HG03354 (cell line): Measurements from ENCODE around the gene SPATA31C2.
"Not testable (repeated sequence)": the region's sequence is repeated elsewhere in the genome, so short reads cannot be mapped to it uniquely, and the experiment has no call there.

Experiments
- ATAC-seq: cut with Tn5 transposase; IDR thresholded peaks from one replicate; pipeline ENCODE4 v1.9.1; 2021; ENCODE audit warnings: mild to moderate bottlenecking; ENCODE audit not compliant: unreplicated experiment, poor library complexity, severe bottlenecking

Gene SPATA31C2

DNA sequence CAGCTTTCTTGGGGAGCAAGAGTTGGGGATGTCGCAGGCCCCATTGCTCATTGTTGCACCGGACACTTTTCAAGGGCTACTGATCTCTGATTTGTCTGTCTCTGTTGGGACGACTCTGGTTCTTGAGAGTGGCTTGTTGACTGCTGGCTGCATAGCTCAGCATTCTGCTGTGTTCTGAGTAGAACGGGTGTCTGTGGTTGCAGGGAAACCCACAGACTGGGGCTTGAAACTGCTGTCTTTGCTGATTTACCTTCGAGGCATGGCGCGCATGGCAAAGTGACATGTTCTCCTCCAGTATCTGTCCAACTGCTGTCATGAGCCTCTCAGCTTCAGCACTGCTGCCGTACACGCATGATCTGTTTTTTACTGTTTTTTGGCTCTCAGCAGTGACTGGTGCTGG, 8.7 kb downstream of the SPATA31C2 start:
- ATAC-seq = not testable (repeated sequence)

DNA sequence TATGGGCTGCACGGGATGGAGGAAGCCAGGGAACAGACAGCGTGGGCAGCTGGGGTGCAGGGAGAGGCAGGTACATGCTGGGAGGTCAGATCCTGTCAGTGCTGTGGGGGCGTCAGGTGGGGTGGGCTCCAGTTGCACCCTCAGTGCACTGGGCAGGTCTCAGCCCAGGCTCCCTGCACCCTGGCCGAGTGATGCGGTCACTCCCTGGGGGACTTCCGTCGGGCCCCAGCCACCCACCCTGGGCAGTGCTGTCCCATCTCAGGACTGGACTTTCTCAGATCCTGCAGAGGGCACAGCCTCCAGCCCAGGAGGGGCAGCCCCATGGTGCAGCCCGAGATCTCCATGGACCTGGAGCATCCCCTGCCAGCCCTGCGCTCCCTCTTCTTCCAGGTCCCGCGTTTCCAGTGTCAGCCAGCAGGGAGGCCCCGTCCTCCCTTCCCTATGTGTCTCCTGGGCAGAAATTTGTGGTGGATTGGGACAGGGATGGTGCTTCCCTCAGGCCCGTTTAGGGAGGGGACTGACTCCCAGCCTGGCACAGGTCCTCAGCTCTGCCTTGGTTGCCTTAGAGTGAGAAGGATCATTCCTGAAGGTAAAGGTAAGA, 10.5 kb downstream of the SPATA31C2 start:
- ATAC-seq = not testable (repeated sequence)

DNA sequence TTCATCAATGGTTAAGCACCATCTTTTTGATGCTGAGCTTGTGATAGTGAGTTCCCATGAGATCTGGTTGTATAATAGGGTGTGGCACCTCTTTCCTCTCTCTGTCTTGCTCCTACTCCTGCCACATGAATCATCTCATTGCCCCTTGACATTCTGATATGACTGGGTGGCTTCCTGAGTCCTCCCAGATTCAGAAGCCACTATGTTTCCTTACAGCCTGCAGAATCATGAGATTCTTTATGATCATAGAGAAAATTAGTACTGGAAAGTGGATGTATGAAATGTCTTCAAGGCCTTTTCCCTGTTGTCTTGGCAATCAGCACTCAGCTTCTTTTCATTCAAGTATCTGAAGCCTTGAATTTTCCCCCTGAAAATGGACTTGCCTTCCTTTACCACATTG, 14.9 kb downstream of the SPATA31C2 start:
- not testable (repeated sequence) for ATAC-seq

DNA sequence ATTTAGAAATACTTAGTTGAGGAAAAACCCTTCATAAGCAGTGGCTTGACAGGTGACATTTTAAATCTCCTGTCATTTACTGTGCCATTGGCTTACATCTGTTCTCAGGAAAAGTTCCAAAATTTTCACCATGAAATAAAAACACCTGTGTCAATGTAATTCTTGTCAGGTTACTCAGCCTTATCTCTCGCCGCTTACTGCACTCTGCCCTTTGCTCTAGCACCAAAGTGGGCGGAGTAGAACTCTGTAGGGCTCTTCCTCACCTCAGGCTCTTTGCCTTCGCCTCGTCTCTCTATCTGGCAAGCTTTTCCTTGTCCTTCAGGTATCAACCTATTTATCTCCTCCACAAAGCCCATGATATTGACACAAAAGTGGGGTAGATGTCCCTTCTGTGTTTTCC, 20.2 kb downstream of the SPATA31C2 start:
- not testable (repeated sequence) for ATAC-seq

DNA sequence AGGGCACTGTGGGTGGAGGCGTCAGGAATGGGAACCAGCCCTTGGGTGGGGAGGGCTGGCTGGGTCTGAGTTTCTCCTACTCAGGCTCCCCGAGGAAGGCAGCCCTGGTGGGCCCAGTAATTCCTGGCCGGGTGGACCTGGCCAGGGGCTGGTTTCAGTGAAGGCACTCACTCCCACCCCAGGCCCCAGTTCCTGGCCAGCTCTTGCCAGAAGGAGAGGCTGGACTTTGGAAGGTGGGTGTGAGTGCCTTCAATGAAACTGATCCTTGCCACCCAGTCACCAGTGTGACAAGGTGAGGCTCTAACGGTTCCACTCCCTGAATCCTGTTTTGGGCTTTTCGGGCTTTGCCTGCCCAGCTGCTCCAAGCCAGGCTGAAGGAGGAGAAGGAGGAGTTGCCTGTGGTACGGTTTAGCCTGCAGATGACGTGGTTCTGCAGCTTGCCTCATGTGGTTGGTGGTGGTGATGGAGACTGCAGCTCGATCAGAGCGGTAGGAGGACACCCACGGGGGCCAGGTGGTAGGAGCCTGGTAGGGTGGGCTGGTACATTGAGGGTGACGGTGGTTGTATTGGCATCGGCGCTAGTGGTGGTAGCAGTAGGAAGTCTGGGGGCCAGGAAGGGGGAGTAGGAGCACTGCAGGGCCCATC, 23.2 kb downstream of the SPATA31C2 start:
- not testable (repeated sequence) for ATAC-seq

DNA sequence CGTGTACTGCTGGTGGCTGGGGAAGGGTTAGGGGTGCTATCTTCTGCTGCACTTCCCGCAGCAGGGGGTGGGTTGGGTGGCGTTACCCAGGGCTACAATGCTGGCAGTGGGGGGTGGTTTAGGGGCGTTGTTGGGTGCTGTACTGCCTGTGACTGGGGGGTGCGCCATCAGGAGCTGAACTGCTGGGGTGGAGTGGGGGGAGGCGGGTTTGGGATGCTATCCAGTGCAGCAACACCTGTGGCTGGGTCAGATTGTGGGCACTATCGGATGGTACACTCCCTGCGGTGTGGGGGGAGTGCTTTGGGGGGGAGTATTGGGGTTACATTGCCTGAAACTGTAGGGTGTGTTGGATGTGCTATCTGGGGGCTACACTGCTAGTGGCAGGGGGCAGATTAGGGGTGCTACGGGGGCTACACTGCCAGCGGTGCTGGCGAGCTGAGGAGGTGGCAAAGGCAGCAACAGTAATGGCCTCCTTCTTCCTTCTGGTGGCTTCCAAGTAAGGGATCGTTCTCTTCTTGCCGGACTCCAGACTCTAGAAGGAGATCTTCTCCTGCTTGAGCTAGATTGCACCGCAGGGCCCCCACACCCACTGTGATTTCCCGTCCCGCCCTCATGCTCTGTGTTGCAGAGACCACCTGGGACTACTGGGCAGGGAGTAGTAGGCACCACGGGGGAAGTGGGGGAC, 23.9 kb downstream of the SPATA31C2 start:
- ATAC-seq = not testable (repeated sequence)

DNA sequence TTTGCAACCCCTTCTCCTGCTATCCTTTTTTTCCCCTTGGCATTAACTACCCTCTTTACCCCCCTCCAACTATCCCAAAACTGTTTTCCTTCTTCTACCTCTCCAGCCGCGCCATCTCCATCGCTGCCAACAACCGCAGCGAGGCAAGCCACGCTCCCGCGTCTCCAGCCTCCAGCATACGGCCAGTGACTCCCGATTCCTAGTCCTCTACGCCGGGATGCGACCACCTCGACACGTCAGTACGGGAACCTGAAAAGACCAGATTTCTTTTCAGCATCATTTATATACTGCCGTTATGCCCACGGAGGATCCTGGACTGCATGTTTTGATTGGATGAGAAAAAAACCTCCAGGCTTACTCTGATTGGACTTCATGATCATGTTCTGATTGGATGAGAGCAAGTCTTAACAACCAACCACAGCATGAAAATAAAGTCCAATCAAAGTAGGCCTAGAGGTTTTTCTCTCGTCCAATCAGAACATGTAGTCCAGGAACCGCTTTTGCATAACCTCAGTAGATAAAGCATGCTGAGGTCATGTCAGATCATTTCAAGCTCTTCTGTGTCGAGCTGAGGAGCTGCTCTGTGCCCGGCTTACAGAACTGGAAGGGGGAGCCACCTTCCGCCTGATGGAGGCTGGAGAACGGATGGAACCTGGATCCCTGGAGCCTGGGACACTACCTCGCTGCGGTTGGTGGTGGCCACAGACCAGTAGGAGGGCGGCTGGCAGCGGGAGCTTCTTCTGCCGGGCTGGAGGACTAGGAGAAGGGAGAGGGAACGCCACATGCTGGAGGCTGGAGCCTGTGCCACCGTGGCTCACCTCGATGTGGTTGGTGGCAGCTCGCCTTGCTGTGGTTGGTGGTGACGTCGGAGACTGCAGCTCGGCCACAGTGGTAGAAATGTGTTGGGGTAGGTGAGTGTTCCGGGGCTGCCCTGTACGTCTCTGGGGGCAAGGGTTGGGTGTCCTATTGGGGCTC, 24.8 kb downstream of the SPATA31C2 start:
- ATAC-seq = not testable (repeated sequence)

DNA sequence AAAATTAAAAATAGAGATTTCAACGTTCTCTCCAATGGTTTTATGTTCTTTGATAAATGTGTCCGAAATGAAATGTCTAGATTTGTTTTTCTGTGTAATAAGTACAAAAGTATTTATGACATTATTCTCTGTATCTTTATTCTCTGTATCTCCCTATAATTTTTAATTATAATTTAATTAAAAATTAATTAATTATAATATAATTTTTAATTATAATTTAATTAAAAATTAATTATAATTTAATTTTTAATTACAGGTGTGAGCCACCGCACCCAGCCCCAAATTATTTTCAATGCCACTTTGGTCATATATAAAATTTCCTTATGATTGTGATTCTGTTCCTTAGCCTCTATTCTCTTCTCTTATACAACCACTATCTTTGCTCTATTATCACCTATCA, 28.2 kb downstream of the SPATA31C2 start:
- ATAC-seq = no peak

DNA sequence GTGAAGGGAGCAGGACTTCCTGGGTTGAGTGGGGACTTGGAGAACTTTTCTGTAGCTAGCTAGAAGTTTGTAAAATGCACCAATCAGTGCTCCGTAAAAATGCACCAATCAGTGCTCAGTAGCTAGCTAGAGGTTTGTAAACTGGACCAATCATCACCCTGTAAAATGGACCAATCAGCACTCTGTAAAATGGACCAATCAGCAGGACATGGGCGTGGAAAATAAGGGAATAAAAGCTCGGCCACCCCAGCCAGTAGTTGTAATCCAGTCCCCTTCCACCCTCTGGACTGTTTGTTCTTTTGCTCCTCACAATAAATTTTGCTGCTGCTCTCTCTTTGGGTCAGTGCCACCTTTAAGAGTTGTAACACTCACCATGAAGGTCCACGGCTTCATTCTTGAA, 29.5 kb downstream of the SPATA31C2 start:
- ATAC-seq = no peak

DNA sequence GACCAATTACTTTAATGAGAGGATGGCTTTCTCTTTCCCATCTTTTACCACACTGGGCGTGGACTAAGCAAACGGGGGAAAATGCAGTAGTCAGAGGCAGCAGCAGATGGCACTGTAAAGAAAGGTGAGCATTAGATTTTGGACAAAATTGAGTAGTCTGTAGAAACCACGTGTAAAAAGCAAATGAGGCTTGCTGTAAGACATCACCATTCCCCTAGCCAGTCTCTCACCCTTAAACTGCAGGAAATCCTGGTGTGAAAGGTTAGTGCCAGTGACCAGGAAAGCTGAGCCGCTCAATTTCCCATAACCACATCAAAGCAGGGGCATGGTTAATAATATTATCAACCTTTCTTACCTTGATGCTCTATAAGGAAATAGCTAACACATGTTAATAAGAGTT, 31.8 kb downstream of the SPATA31C2 start:
- no peak for ATAC-seq

DNA sequence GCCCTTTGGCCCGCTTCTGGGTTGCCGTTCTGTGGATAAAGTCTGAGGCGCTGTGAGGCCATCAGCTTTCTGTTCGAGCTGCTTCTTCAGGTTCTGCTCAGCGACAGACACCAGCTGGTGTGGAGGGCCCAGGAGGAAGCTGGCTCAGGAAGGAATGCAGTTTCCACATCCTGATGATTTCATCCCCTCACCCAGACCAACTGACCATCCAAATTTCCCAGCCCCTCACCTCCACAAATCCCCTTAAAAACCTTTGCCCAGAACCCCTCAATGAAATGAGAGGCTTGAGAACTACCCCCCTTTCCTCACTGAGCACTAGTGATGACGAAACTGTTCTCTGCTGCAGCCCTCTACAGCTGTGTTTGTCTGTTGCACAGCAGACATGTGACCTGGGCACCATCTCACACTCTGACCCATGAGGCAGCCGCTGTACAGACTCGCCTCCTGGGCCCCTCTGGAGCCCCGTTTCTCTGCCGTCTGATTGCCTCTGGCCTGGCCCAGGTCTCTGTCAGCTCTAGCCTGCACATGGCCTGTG, 45.4 kb downstream of the SPATA31C2 start:
- no peak for ATAC-seq

DNA sequence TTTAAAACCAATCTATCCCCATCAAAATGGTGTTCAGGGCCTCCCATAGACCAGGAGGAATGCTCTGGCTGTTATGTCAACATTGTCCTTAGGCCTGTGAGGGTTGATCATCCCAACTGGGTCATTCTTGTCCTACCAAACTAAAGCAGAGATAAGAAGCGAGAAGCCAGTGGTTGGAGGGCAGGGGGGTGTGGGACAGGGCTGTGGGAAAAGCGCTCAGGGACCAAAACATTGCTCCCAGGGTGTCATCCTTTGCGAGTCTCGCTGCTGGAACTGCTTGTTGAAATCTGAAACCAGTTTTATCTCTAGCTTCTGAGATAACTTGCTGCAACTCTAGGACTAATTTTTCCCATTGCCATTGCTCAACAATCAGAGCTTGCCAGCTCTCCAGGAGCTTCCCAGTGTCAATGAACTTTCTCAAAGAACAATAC, 48.1 kb downstream of the SPATA31C2 start:
- no peak for ATAC-seq

DNA sequence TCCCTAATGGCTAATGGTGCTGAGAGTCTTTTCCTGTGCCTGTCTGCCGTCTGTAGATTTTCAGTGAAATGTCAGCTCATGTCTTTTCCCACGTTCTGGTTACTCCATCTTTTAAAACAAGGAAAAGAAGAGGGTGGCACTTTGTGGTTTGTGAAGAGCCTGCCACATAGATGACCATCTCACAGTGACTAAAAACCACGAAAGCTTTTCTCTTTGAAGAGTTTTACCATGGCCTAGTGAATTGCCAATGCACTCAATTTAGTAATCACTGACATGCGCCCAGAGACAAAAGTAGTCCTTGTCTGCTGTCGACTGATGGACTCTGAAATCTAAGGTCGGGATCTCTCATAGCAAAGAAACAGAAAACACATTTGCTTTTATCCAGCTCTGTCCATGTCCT, 50.4 kb downstream of the SPATA31C2 start:
- ATAC-seq = no peak

DNA sequence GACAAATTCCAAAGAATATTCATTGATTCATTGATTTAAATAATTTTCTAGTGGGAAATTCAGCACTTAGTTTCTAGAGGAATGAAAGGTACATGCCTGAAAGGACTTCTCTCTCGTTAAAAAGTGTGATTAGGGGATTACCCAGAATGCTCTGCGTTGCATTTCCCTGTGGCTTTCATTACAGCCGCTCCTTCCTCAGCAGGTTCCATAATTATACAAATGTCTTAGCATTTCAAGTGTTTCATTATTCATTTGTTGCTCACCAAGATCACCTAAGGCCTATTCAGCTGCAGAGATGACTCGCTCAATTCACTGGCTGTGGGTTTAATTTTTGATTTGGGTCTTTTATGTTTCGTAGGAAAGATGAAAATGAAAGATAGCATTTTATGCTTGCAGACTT, 52.8 kb downstream of the SPATA31C2 start:
- ATAC-seq = no peak

DNA sequence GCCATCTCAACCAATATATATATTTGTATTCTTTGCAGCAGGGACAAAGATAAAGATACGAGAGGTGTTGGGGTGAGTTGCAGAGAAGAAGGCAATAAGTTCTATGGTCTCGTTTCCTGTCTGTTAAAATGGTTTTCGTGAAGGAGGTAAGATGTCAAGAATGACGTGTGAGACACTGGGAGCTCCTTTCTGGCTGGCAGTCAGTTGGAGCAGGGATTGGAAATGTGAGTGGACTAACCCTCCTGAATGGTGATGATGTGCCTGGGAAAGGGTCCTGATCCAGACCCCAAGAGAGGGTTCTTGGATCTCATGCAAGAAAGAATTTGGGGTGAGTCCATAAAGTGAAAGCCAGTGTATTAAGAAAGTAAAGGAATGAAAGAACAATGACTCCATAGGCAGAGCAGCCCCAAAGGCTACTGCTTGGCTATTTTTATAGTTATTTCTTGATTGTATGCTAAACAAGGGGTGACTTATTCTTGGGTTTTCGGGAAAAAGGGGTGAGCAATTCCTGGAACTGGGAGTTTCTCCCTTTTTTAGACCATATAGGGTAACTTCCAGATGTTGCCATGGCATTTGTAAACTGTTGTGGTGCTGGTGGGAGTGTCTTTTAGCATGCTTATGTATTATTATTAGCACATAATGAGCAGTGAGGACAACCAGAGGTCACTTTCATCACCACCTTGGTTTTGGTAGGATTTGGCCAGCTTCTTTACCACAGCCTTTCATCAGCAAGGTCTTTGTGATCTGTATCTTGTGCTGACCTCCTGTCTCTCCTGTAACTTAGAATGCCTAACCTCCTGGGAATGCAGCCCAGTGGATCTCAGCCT, 53.7 kb downstream of the SPATA31C2 start:
- no peak for ATAC-seq
